GM10266 (cell line): ENCODE data around the gene GPR17.

Source experiments
- DNase-seq: peaks from one replicate; pipeline ENCODE4 v3.0.0; 2012; ENCODE audit errors: extremely low spot score
- CTCF ChIP-seq: IDR thresholded peaks from 2 replicates; pipeline ENCODE4 v1.5.1; 2012; ENCODE audit warnings: mild to moderate bottlenecking, low read depth; ENCODE audit not compliant: control insufficient read depth, insufficient read depth; ENCODE audit errors: missing control alignments

The GPR17 gene

GRCh38 chr2:127654084-127654837, 8.3 kb downstream of the GPR17 start:
- DNase-seq: no peak
- TF ChIP-seq CTCF: no peak

- DNase-seq: no peak
- TF ChIP-seq CTCF: no peak
These were observed 8.9 kb downstream of the GPR17 start for GRCh38 chr2:127654838-127655175.

GRCh38 chr2:127655209-127656073, 9.5 kb downstream of the GPR17 start:
- no peak for TF ChIP-seq CTCF
- DNase-seq: no peak

- TF ChIP-seq CTCF: no peak
- no peak for DNase-seq
These were observed 10.7 kb downstream of the GPR17 start for GRCh38 chr2:127656569-127657231.

GRCh38 chr2:127657232-127657595, 11.3 kb downstream of the GPR17 start:
- TF ChIP-seq CTCF: no peak
- DNase-seq: no peak

GRCh38 chr2:127658146-127658545, 12.2 kb downstream of the GPR17 start:
- DNase-seq: no peak
- no peak for TF ChIP-seq CTCF
